ENCODE measurements around the gene ARID5B. TPM values are rescaled to one million over a fixed set of nuclear protein-coding genes. Genes with fewer than 3 reads are reported as not detected.

Gene ARID5B
- total RNA-seq, 1 experiment from 2014 or later, result 0.04 TPM

- Histone ChIP-seq H2BK12ac (ENCODE audit: insufficient read length, low read depth, low read length) (no peak overlapping the region), H3K4ac (ENCODE audit: low read depth, low read length) (no peak overlapping the region), H3K9ac (ENCODE audit: extremely low read depth, insufficient read length, low read length) (no peak overlapping the region), H3K9me3 (ENCODE audit: control insufficient read depth, low read depth, low read length) (no peaks in the 10 kb centered on the region), H3K27ac (ENCODE audit: insufficient read length, low read depth, low read length) (no peak overlapping the region), H3K56ac (ENCODE audit: insufficient read length, low read depth, low read length) (no peak overlapping the region), H4K8ac (replicated peaks; ENCODE audit: insufficient read length, low read depth, low read length) (no peak overlapping the region), H4K20me1 (ENCODE audit: control insufficient read depth, insufficient read depth, insufficient read length) (no peaks in the 10 kb centered on the region), H3K79me1 (ENCODE audit: insufficient read depth, low read depth, low read length, poor library complexity, severe bottlenecking) (no peaks in the 10 kb centered on the region), H3K27me3 (ENCODE audit: insufficient read depth, low read length) (no peaks in the 10 kb centered on the region), H3K4me2 (ENCODE audit: insufficient read depth, insufficient read length, low read length) (no peak overlapping the region), H3T11ph (ENCODE audit: low read length) (no peak overlapping the region), H2BK120ac (ENCODE audit: low read depth, low read length, poor library complexity, severe bottlenecking) (no peak overlapping the region), H2BK5ac (ENCODE audit: insufficient read length, low read length) (no peak overlapping the region), H3K14ac (ENCODE audit: insufficient read depth, low read length) (no peak overlapping the region), H3K18ac (ENCODE audit: insufficient read length, low read depth, low read length) (no peak overlapping the region), H3K79me2 (ENCODE audit: insufficient read depth, low read length) (no peaks in the 10 kb centered on the region), H3K4me1 (ENCODE audit: insufficient read depth, low read length) (no peaks in the 10 kb centered on the region; the same call in 1 of the 2 replicates), H3K23ac (ENCODE audit: insufficient read length, low read depth, low read length) (no peak overlapping the region), H3K23me2 (ENCODE audit: insufficient read length, low read depth, low read length, poor library complexity, severe bottlenecking) (no peaks in the 10 kb centered on the region), H4K5ac (ENCODE audit: insufficient read length, low read depth, low read length) (no peak overlapping the region), H4K91ac (ENCODE audit: insufficient read length, low read depth, low read length) (no peak overlapping the region), H2AFZ (ENCODE audit: low read length) (no peak overlapping the region), H2BK20ac (ENCODE audit: low read depth, low read length, poor library complexity, severe bottlenecking) (no peak overlapping the region), H2BK15ac (ENCODE audit: low read depth, low read length) (no peak overlapping the region), H2AK5ac (ENCODE audit: insufficient read length, low read length) (no peak overlapping the region)
- TF ChIP-seq, protein P1, sequence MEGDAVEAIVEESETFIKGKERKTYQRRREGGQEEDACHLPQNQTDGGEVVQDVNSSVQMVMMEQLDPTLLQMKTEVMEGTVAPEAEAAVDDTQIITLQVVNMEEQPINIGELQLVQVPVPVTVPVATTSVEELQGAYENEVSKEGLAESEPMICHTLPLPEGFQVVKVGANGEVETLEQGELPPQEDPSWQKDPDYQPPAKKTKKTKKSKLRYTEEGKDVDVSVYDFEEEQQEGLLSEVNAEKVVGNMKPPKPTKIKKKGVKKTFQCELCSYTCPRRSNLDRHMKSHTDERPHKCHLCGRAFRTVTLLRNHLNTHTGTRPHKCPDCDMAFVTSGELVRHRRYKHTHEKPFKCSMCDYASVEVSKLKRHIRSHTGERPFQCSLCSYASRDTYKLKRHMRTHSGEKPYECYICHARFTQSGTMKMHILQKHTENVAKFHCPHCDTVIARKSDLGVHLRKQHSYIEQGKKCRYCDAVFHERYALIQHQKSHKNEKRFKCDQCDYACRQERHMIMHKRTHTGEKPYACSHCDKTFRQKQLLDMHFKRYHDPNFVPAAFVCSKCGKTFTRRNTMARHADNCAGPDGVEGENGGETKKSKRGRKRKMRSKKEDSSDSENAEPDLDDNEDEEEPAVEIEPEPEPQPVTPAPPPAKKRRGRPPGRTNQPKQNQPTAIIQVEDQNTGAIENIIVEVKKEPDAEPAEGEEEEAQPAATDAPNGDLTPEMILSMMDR (conservative IDR thresholded peaks at IDR 0.05), result no peak
- H3K27ac Mint-ChIP-seq, result no peak overlapping the region
- peaks cover 22 to 29% of the 10 kb centered on the region in 2 experiments for H3K4me1 Mint-ChIP-seq
- H3K9me3 Mint-ChIP-seq, result peaks cover 0 to 4% of the 10 kb centered on the region in 2 experiments; a peak in 3 of 5 replicates
- WGBS (ENCODE audit: extremely low coverage, insufficient read length, low lambda C conversion rate), result no CpG with 5 or more reads among the region's 6 CpGs
- no peak overlapping the region for H3K4me3 Mint-ChIP-seq
- no peaks in the 10 kb centered on the region for H3K27me3 Mint-ChIP-seq (ENCODE audit: low read depth)
- DNase-seq, result no peak
- H3K36me3 Mint-ChIP-seq (ENCODE audit: insufficient read depth in 1 of 3, low read depth in 3 of 3), result peaks cover 0 to 5% (median 0%) of the 10 kb centered on the region in 3 experiments; a peak in 2 of 7 replicates
Observed at GRCh38 chr10:61993711-61994401, 92.4 kb downstream of the ARID5B start.
